Activated T-helper 17 cell treated with anti-CD3 and anti-CD28 coated beads, Interleukin-2, amount 50 U/mL, for 72 hours (primary cell): Measurements from ENCODE around the gene HHIP. TPM values are rescaled to one million over a fixed set of nuclear protein-coding genes. Genes with fewer than 3 reads are reported as not detected.

Source experiments
- ATAC-seq: fragments of 150-1000 bp; cut with Tn5 transposase; replicated peaks from 2 replicates; pipeline ENCODE4 v1.10.0; 2021; ENCODE audit warnings: mild to moderate bottlenecking, moderate library complexity
- H3K27ac Mint-ChIP-seq: one replicate; pipeline ENCODE4 v1.8.0; 2022; ENCODE audit warnings: mixed read lengths
- H3K27me3 Mint-ChIP-seq: one replicate; pipeline ENCODE4 v1.8.0; 2022; ENCODE audit warnings: mixed read lengths
- H3K36me3 Mint-ChIP-seq: one replicate; pipeline ENCODE4 v1.8.0; 2022; ENCODE audit warnings: low read depth, mild to moderate bottlenecking, mixed read lengths
- H3K4me1 Mint-ChIP-seq: one replicate; pipeline ENCODE4 v1.8.0; 2022; ENCODE audit warnings: mixed read lengths
- H3K4me3 Mint-ChIP-seq: one replicate; pipeline ENCODE4 v1.8.0; 2022; ENCODE audit warnings: mild to moderate bottlenecking, mixed read lengths
- H3K9me3 Mint-ChIP-seq: one replicate; pipeline ENCODE4 v1.8.0; 2022; ENCODE audit warnings: mixed read lengths
- total RNA-seq, 2 donors: library from RNA; stranded (reverse); gene quantifications; one replicate each; pipeline ENCODE4 v1.2.3, GENCODE V29; 2022

The HHIP gene
- total RNA-seq, 2 donors from 2014 or later = not detected

DNA sequence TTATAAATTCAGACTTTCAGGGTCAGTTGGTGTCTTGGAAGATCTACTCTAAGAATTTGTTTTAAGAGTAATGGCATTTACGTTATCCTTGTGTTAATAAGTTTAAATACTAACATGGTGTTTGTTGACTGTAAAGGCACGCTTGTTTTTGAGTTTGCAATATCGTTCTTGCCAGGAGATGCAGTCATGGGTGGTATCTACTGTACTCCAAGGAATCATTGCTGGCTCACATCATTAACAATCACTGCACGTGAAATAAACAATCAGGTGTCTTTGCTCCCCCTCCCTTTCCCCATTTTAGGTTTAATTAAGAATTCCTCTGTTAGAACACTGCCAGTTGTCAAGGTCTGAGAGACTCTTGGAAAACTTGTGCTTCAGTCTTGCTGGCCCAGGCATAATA, 1.6 kb downstream of the HHIP start:
- Mint-ChIP-seq H3K36me3 (no peaks in the 10 kb centered on the region), H3K4me1 (peaks cover 13% of the 10 kb centered on the region), H3K4me3 (peak overlapping the region; percentile 71), H3K27ac (no peak overlapping the region), H3K9me3 (no peaks in the 10 kb centered on the region), H3K27me3 (peaks cover 42% of the 10 kb centered on the region)
- no peak for ATAC-seq

- Mint-ChIP-seq H3K9me3 (no peaks in the 10 kb centered on the region), H3K4me3 (no peak overlapping the region), H3K27me3 (peaks cover 44% of the 10 kb centered on the region), H3K36me3 (no peaks in the 10 kb centered on the region), H3K27ac (no peak overlapping the region), H3K4me1 (peaks cover 13% of the 10 kb centered on the region)
- ATAC-seq = no peak
Observed at GRCh38 chr4:144648042-144648441, 2.1 kb downstream of the HHIP start.

DNA sequence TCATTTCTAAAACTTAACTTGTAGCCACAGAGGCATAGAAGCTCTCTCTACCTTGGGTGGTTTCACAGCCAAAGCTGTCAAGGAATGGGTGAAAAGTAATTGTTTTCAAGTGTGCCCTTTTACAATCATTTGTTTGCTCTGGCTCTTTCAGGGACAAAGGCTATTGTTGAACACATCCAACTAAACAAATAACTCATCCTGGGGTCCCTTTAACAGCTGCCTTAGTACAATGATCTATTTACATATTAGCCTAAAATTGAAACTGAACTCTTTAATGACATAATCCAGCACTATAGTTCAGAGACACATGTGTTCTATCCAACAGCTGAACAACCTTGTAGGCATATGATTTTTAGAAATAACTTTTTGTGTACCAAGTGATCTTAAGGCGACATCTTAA, 3.7 kb downstream of the HHIP start:
- Mint-ChIP-seq H3K27ac (no peak overlapping the region), H3K4me1 (peaks cover 13% of the 10 kb centered on the region), H3K27me3 (peaks cover 45% of the 10 kb centered on the region), H3K9me3 (no peaks in the 10 kb centered on the region), H3K4me3 (no peak overlapping the region), H3K36me3 (no peaks in the 10 kb centered on the region)
- no peak for ATAC-seq

DNA sequence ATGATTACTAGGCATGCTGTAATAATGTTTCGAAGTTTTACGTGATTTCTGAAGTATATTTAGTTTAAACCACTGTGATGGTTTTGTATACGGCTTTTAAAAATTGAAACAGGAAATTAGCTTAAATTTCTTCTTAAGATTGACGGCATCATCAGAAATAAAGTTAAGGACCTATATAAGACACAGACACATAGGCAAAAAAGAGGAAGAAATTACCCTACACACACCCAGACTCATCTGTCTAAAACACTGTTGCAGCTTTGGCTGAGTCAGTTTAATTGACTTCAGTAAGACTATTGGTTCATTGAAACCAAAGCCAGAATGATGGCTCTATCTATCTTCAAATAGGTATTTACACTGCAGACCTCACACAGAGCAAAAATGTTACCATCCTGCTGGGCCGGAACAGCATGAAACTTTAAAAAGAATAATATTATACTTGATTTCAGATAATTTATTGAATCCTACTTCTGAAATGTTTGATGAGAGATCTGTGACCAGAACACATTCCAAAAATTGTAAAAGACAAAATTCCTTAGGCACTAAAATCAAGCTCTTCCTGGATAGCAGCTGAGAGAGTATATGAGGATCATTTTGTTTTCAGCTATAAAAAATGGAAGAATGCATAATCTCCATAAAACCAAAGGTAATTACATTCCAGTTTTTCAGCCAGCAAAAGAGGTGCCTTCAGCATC, 4.5 kb downstream of the HHIP start:
- H3K9me3 Mint-ChIP-seq = no peaks in the 10 kb centered on the region
- no peak overlapping the region for H3K4me3 Mint-ChIP-seq
- no peaks in the 10 kb centered on the region for H3K36me3 Mint-ChIP-seq
- H3K27me3 Mint-ChIP-seq = peaks cover 46% of the 10 kb centered on the region
- peaks cover 13% of the 10 kb centered on the region for H3K4me1 Mint-ChIP-seq
- ATAC-seq = no peak
- H3K27ac Mint-ChIP-seq = no peak overlapping the region

DNA sequence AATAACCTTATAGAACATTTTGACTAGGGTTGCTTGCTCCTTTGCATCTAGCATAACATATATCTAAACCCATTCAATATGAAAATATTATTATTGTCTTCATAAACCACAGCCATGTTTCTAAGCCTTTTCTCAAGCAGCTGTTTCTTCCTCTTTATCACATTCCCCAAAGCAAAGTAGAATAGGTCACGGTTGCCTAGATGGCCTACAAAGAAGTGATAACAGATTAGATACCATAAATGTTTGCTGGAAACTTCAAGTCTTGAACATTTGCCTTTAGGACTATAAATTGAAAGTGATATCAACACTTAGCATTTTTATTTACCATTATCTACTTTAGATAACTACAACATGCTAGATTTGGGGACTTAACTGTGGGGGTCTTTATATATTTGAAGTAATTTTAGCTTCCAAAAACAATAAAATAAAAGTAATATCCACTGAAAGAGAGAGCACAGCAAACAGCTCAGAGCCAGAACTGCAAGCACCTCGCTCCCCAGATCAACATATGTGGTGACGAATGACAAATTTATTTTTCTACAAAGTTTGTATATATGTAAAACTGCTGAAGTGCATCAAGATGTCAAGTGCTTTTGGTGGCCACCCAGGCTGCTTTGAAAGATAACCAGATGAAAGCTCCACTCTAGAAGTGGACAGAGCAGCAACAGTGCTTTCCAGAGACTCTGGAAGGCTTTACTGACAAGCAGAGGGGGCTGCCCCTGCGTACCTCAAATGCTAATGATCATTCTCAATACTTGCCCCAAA, 8.0 kb downstream of the HHIP start:
- H3K4me3 Mint-ChIP-seq = no peak overlapping the region

GRCh38 chr4:144655491-144655890, 9.5 kb downstream of the HHIP start:
- no peak overlapping the region for H3K27ac Mint-ChIP-seq
- no peaks in the 10 kb centered on the region for H3K9me3 Mint-ChIP-seq
- no peaks in the 10 kb centered on the region for H3K4me1 Mint-ChIP-seq
- H3K27me3 Mint-ChIP-seq = peaks cover 10% of the 10 kb centered on the region
- no peak for ATAC-seq
- no peaks in the 10 kb centered on the region for H3K36me3 Mint-ChIP-seq
- no peak overlapping the region for H3K4me3 Mint-ChIP-seq

More for the DNA sequence above, 8.0 kb downstream of the HHIP start:
- Mint-ChIP-seq H3K4me1 (no peaks in the 10 kb centered on the region), H3K9me3 (no peaks in the 10 kb centered on the region), H3K36me3 (no peaks in the 10 kb centered on the region), H3K27ac (no peak overlapping the region), H3K27me3 (peaks cover 18% of the 10 kb centered on the region)
- ATAC-seq = no peak

GRCh38 chr4:144656850-144657249, 10.9 kb downstream of the HHIP start:
- no peaks in the 10 kb centered on the region for H3K9me3 Mint-ChIP-seq
- H3K4me3 Mint-ChIP-seq = no peak overlapping the region
- H3K4me1 Mint-ChIP-seq = no peaks in the 10 kb centered on the region
- H3K27ac Mint-ChIP-seq = no peak overlapping the region
- H3K36me3 Mint-ChIP-seq = no peaks in the 10 kb centered on the region
- peaks cover 10% of the 10 kb centered on the region for H3K27me3 Mint-ChIP-seq
- no peak for ATAC-seq

DNA sequence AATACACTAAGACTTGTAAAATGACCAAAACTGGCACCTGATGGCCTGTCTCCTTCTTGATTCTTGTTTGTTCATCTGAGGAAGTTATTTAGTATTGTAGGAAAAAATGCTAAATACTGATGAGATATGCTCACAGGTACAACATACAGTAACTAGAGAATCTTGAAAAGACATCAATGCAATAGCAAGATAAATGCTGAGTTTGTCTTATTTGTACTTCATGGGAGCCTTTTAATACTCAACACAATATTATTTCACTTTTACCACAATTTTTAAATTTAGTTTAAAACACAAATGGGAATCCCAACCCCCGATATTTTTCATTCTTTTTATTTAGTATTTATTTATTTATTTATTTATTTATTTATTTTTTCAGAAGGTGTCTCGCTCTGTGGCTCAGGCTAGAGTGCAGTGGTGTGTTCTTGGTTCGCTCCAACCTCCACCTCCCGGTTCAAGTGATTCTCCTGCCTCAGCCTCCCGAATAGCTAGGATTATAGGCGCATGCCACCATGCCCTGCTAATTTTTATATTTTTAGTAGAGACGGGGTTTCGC, 12.1 kb downstream of the HHIP start:
- peaks cover 7% of the 10 kb centered on the region for H3K27me3 Mint-ChIP-seq
- H3K9me3 Mint-ChIP-seq = no peaks in the 10 kb centered on the region
- H3K36me3 Mint-ChIP-seq = no peaks in the 10 kb centered on the region
- H3K4me1 Mint-ChIP-seq = no peaks in the 10 kb centered on the region
- no peak for ATAC-seq
- H3K27ac Mint-ChIP-seq = no peak overlapping the region
- H3K4me3 Mint-ChIP-seq = no peak overlapping the region

GRCh38 chr4:144658903-144659302, 12.9 kb downstream of the HHIP start:
- Mint-ChIP-seq H3K27ac (no peak overlapping the region), H3K9me3 (no peaks in the 10 kb centered on the region), H3K4me1 (no peaks in the 10 kb centered on the region), H3K4me3 (no peak overlapping the region), H3K27me3 (peaks cover 4% of the 10 kb centered on the region), H3K36me3 (no peaks in the 10 kb centered on the region)
- no peak for ATAC-seq

GRCh38 chr4:144659447-144659846, 13.5 kb downstream of the HHIP start:
- H3K27ac Mint-ChIP-seq = no peak overlapping the region
- no peak for ATAC-seq
- H3K4me3 Mint-ChIP-seq = no peak overlapping the region
- peaks cover 4% of the 10 kb centered on the region for H3K27me3 Mint-ChIP-seq
- H3K36me3 Mint-ChIP-seq = no peaks in the 10 kb centered on the region
- no peaks in the 10 kb centered on the region for H3K9me3 Mint-ChIP-seq
- H3K4me1 Mint-ChIP-seq = no peaks in the 10 kb centered on the region

DNA sequence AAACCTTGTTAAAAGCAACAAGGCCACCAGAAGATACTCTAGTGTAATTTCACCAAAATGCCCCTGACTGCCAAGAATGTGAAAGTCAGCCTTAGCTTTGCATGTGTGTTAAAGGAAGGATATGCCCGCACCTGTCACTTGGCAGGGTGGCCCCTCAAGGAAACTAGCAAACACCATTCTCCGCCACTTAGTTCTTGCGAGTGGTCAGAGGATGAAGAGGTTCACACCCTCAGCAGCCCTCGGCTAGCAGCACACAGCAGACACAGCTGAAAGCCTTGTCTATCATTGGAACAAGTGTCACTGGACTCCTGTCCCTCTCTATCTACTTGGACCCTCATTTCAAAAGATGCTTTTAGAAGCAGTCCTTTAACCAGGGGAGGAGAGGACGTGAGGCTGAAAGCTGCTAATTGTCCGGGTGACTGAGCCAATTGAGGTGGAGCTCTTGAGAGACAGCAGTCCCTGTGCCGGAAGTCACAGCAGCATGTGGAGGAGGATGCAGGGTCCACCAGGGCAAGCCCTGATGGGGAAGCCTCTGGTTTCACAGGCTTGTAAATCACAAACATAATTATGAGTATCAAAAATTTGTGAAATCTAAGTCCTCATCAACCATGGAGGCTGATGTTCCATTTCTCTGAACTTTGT, 18.0 kb downstream of the HHIP start:
- H3K36me3 Mint-ChIP-seq = no peaks in the 10 kb centered on the region
- peaks cover 4% of the 10 kb centered on the region for H3K27me3 Mint-ChIP-seq
- H3K4me1 Mint-ChIP-seq = no peaks in the 10 kb centered on the region
- ATAC-seq = no peak
- H3K27ac Mint-ChIP-seq = no peak overlapping the region
- H3K9me3 Mint-ChIP-seq = no peaks in the 10 kb centered on the region
- no peak overlapping the region for H3K4me3 Mint-ChIP-seq

DNA sequence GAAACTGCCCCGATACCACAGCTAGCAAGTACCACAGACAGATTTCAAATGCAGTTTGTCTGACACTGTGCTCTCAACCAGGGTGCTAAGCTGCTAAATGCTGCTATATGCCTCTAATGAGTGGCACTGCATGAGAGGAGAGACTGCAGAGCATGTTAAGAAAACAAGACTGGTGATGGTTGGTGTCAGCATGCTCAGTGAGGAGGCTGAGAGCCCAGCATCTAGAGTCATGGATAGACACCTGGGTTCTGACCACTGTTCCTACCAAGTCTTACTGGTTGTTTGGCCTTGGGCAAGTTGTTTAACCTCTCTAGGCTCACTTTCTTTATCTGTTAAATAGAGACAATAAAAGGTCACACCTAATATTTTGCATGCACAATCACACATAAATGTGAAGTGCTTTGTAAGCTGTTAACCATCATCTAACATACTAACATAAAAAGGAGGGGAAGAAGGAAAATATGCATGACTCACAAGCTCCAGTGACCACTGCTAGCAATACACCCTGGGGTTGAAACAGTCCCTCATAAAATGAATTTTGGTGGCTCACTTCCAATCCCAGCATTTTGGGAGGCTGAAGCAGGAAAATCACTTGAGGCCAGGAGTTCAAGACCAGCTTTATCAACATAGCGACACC, 20.7 kb downstream of the HHIP start:
- Mint-ChIP-seq H3K9me3 (no peaks in the 10 kb centered on the region), H3K4me1 (no peaks in the 10 kb centered on the region), H3K36me3 (no peaks in the 10 kb centered on the region), H3K27me3 (peaks cover 4% of the 10 kb centered on the region), H3K27ac (no peak overlapping the region), H3K4me3 (no peak overlapping the region)
- no peak for ATAC-seq

DNA sequence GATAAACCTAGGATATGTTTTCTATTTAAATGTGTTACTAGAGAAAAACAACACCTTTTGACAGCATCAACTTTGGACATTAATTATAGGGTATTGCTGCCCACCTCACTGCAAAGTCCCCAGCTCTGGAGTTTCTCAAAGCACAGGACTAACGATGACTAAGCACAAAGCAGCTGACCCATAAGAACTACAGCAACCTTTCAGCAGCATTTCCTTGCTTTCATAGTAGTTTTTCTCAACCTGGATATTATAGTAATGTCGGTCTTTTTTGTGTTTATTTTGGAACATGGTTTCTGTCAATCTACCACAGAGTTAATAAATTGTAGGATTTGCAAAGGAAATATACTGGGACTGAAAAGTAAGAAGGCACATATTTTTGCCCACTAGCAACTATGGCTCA, 21.5 kb downstream of the HHIP start:
- Mint-ChIP-seq H3K4me1 (no peaks in the 10 kb centered on the region), H3K9me3 (no peaks in the 10 kb centered on the region), H3K4me3 (no peak overlapping the region), H3K27ac (no peak overlapping the region), H3K27me3 (peaks cover 4% of the 10 kb centered on the region), H3K36me3 (no peaks in the 10 kb centered on the region)
- ATAC-seq = no peak

DNA sequence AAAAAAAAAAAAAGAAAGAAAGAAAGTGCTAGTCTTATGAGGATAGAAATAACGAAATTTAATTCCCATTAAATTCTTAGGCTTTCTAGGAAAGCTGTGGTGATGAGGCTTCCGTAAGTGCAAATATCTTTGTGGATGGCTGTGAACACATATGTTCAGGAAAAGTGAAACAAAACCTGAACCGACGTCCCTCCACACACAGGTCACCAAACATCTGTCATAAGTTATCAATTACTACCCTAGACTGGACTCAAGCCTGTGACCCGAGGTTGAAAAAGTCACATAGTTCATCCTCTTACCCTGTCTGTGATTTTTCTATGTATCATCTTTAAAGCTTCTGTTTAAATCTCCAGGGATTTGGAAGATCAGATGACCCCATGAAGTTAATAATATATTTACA, 24.8 kb downstream of the HHIP start:
- Mint-ChIP-seq H3K4me3 (no peak overlapping the region), H3K9me3 (no peaks in the 10 kb centered on the region), H3K27me3 (peaks cover 4% of the 10 kb centered on the region), H3K4me1 (no peaks in the 10 kb centered on the region), H3K27ac (no peak overlapping the region), H3K36me3 (no peaks in the 10 kb centered on the region)
- no peak for ATAC-seq
